Uterus (tissue), 2 donors: ENCODE data around the gene RBM46.

Experiments used
- POLR2A ChIP-seq, 2 donors: fragments of 450-650 bp; IDR thresholded peaks; one replicate each; pipeline ENCODE4 v1.6.1; 2016; ENCODE audit warnings: antibody characterized with exemption in 2 of 2, mild to moderate bottlenecking in 1 of 2, moderate library complexity in 1 of 2
- TF ChIP-seq, protein P1 (sequence below), 4 experiments: fragments of 200-600 bp in 2 of 4; fragments of 450-650 bp in 2 of 4; sonication (generic) in 2 of 4; IDR thresholded peaks; one replicate each; pipeline ENCODE4 v1.5.1; 2016 to 2019; ENCODE audit warnings: antibody characterized with exemption in 4 of 4, mild to moderate bottlenecking in 2 of 4, moderate library complexity in 1 of 4

DNA sequence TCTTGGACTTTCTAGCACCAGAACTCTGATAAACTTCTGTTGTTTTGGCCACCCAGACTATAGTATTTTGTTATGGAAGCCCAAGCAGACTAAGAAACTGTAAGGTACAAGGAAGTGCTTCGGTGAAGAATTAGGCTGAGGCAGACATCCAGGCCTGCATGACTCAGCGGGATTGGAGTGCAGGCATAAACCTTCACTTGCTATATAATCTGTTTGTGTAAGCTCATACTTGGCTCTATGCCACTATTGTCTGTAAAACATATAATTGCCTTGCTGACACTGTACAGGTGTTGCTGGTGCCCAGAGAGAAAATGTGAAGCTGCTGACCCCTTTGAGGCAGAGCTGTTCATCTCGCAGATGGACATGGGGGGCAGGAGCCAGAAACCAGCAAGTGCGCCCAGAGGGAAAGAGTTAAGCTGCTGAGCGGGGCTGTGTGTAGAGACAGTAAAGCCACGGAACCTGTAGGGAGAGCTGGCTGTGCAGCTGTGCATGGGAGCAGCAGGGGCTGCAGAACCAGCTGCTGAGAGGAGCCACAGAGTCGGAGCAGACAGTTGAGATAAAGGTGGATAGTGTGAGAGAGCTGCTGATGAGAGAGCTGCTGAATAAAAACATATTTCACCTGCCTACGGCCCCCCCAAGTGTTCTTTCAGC is 96.2 kb downstream of the RBM46 start:
- TF ChIP-seq, protein P1, sequence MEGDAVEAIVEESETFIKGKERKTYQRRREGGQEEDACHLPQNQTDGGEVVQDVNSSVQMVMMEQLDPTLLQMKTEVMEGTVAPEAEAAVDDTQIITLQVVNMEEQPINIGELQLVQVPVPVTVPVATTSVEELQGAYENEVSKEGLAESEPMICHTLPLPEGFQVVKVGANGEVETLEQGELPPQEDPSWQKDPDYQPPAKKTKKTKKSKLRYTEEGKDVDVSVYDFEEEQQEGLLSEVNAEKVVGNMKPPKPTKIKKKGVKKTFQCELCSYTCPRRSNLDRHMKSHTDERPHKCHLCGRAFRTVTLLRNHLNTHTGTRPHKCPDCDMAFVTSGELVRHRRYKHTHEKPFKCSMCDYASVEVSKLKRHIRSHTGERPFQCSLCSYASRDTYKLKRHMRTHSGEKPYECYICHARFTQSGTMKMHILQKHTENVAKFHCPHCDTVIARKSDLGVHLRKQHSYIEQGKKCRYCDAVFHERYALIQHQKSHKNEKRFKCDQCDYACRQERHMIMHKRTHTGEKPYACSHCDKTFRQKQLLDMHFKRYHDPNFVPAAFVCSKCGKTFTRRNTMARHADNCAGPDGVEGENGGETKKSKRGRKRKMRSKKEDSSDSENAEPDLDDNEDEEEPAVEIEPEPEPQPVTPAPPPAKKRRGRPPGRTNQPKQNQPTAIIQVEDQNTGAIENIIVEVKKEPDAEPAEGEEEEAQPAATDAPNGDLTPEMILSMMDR (IDR thresholded peaks at IDR 0.05): no peak
- no peak for TF ChIP-seq POLR2A (IDR thresholded peaks at IDR 0.05)
